Mesendoderm (in vitro differentiated cells): Measurements from ENCODE around the gene SKI.

Source experiments
- DNase-seq: peaks from one replicate; pipeline ENCODE4 v3.0.0; 2013
- H2AK5ac ChIP-seq: 2 replicates; pipeline ENCODE4 v1.6.1; 2013; ENCODE audit warnings: low read length, inconsistent platforms
- H2BK120ac ChIP-seq: 2 replicates; pipeline ENCODE4 v1.6.1; 2013; ENCODE audit warnings: low read depth, mild to moderate bottlenecking, low read length, moderate library complexity, mixed read lengths
- H2BK15ac ChIP-seq: replicated peaks from 2 replicates; pipeline ENCODE4 v1.6.1; 2013; ENCODE audit warnings: low read depth, mild to moderate bottlenecking, moderate library complexity
- H2BK5ac ChIP-seq: 2 replicates; pipeline ENCODE4 v1.6.1; 2013; ENCODE audit warnings: low read length, inconsistent platforms
- H3K18ac ChIP-seq: 2 replicates; pipeline ENCODE4 v1.6.1; 2013; ENCODE audit warnings: mild to moderate bottlenecking, low read length, mixed read lengths
- H3K23ac ChIP-seq: one replicate; pipeline ENCODE4 v1.6.1; 2013; ENCODE audit warnings: low read length
- H3K27ac ChIP-seq: 2 replicates; pipeline ENCODE4 v1.5.1; 2013; ENCODE audit warnings: low read depth, mild to moderate bottlenecking, inconsistent platforms, low read length, moderate library complexity
- H3K27me3 ChIP-seq: 2 replicates; pipeline ENCODE4 v1.6.1; 2013; ENCODE audit warnings: low read length, control low read depth, mild to moderate bottlenecking, inconsistent platforms; ENCODE audit not compliant: insufficient read depth, poor library complexity
- H3K36me3 ChIP-seq: 2 replicates; pipeline ENCODE4 v1.6.1; 2013; ENCODE audit warnings: low read length, inconsistent platforms; ENCODE audit not compliant: control insufficient read depth, insufficient read depth
- H3K4ac ChIP-seq: one replicate; pipeline ENCODE4 v1.6.1; 2013; ENCODE audit warnings: low read depth, mild to moderate bottlenecking, low read length, moderate library complexity
- H3K4me1 ChIP-seq: 2 replicates; pipeline ENCODE4 v1.6.1; 2013; ENCODE audit warnings: low read depth, low read length, inconsistent platforms; ENCODE audit not compliant: control insufficient read depth
- H3K4me2 ChIP-seq: 2 replicates; pipeline ENCODE4 v1.6.1; 2013; ENCODE audit warnings: low read length
- H3K4me3 ChIP-seq: 2 replicates; pipeline ENCODE4 v1.5.1; 2013; ENCODE audit warnings: mild to moderate bottlenecking, low read length
- H3K56ac ChIP-seq: one replicate; pipeline ENCODE4 v1.6.1; 2013; ENCODE audit warnings: low read length
- H3K79me1 ChIP-seq: 2 replicates; pipeline ENCODE4 v1.6.1; 2013; ENCODE audit warnings: low read length, inconsistent platforms
- H3K79me2 ChIP-seq: 2 replicates; pipeline ENCODE4 v1.6.1; 2013; ENCODE audit warnings: mild to moderate bottlenecking, low read length; ENCODE audit not compliant: control insufficient read depth, insufficient read depth
- H3K9ac ChIP-seq: 2 replicates; pipeline ENCODE4 v1.6.1; 2013; ENCODE audit warnings: low read length, inconsistent platforms
- H4K5ac ChIP-seq: one replicate; pipeline ENCODE4 v1.6.1; 2013; ENCODE audit warnings: low read length
- H4K8ac ChIP-seq: one replicate; pipeline ENCODE4 v1.6.1; 2013; ENCODE audit warnings: low read depth, mild to moderate bottlenecking, control low read depth, low read length, moderate library complexity
- WGBS: extraction: QIAGEN DNeasy Blood & Tissue Kit; methylation state at CpG from one replicate; pipeline ENCODE4 v1.1.7; 2013; ENCODE audit warnings: low lambda C conversion rate, missing lambda C conversion rate; ENCODE audit not compliant: insufficient coverage; ENCODE audit errors: extremely low coverage; 5-methylcytosine and 5-hydroxymethylcytosine counted together

Gene SKI

GRCh38 chr1:2274231-2274928, 46.3 kb downstream of the SKI start:
- no CpG with 5 or more reads among the region's 24 CpGs for WGBS
- no peak overlapping the region for H2BK120ac ChIP-seq
- H3K4me3 ChIP-seq, result no peak overlapping the region
- no peak overlapping the region for H3K56ac ChIP-seq
- no peak overlapping the region for H3K4me2 ChIP-seq
- H3K79me2 ChIP-seq, result peaks cover 88% of the 10 kb centered on the region
- H3K18ac ChIP-seq, result no peak overlapping the region
- no peak overlapping the region for H3K9ac ChIP-seq
- H3K27me3 ChIP-seq, result no peaks in the 10 kb centered on the region
- H3K4ac ChIP-seq, result no peak overlapping the region
- peaks cover 20% of the 10 kb centered on the region for H3K79me1 ChIP-seq
- no peaks in the 10 kb centered on the region for H3K36me3 ChIP-seq
- peaks cover 15% of the 10 kb centered on the region for H3K4me1 ChIP-seq
- no peak overlapping the region for H2BK15ac ChIP-seq
- no peak overlapping the region for H2BK5ac ChIP-seq
- no peak overlapping the region for H3K27ac ChIP-seq
- H2AK5ac ChIP-seq, result no peak overlapping the region
- no peak overlapping the region for H4K8ac ChIP-seq
- H4K5ac ChIP-seq, result no peak overlapping the region
- DNase-seq, result no peak
- H3K23ac ChIP-seq, result no peak overlapping the region

- Histone ChIP-seq H2AK5ac (no peak overlapping the region), H4K8ac (no peak overlapping the region), H3K79me2 (peaks cover 88% of the 10 kb centered on the region), H3K18ac (no peak overlapping the region), H3K79me1 (peaks cover 22% of the 10 kb centered on the region), H2BK5ac (no peak overlapping the region), H2BK15ac (no peak overlapping the region), H3K4me2 (no peak overlapping the region), H3K4me3 (no peak overlapping the region), H3K23ac (no peak overlapping the region), H3K4ac (no peak overlapping the region), H3K27ac (no peak overlapping the region), H3K27me3 (no peaks in the 10 kb centered on the region), H4K5ac (no peak overlapping the region), H3K36me3 (no peaks in the 10 kb centered on the region), H3K56ac (no peak overlapping the region), H3K4me1 (peaks cover 19% of the 10 kb centered on the region), H3K9ac (no peak overlapping the region), H2BK120ac (no peak overlapping the region)
- no CpG with 5 or more reads among the region's 21 CpGs for WGBS
- DNase-seq, result no peak
Observed at GRCh38 chr1:2274929-2275475, 46.9 kb downstream of the SKI start.

GRCh38 chr1:2275796-2276536, 47.8 kb downstream of the SKI start:
- peak; percentile 40 for DNase-seq
- H2BK5ac ChIP-seq, result no peak overlapping the region
- no peak overlapping the region for H3K4ac ChIP-seq
- no peak overlapping the region for H3K56ac ChIP-seq
- WGBS, result no CpG with 5 or more reads among the region's 14 CpGs
- no peaks in the 10 kb centered on the region for H3K36me3 ChIP-seq
- H3K79me1 ChIP-seq, result peaks cover 18% of the 10 kb centered on the region
- no peak overlapping the region for H3K9ac ChIP-seq
- H3K4me2 ChIP-seq, result no peak overlapping the region
- H2BK15ac ChIP-seq, result no peak overlapping the region
- H2BK120ac ChIP-seq, result no peak overlapping the region
- H4K8ac ChIP-seq, result no peak overlapping the region
- no peak overlapping the region for H3K23ac ChIP-seq
- H3K27ac ChIP-seq, result no peak overlapping the region
- no peak overlapping the region for H3K4me3 ChIP-seq
- H2AK5ac ChIP-seq, result no peak overlapping the region
- no peaks in the 10 kb centered on the region for H3K27me3 ChIP-seq
- peaks cover 19% of the 10 kb centered on the region for H3K4me1 ChIP-seq
- no peak overlapping the region for H3K18ac ChIP-seq
- no peak overlapping the region for H4K5ac ChIP-seq
- H3K79me2 ChIP-seq, result peaks cover 79% of the 10 kb centered on the region

- H3K4me1 ChIP-seq, result peaks cover 19% of the 10 kb centered on the region
- H3K9ac ChIP-seq, result no peak overlapping the region
- no CpG with 5 or more reads among the region's 12 CpGs for WGBS
Observed at GRCh38 chr1:2276803-2277580, 48.9 kb downstream of the SKI start.

GRCh38 chr1:2277741-2278488, 49.8 kb downstream of the SKI start:
- Histone ChIP-seq H3K4me1 (peaks cover 16% of the 10 kb centered on the region), H4K8ac (no peak overlapping the region), H3K79me2 (peaks cover 65% of the 10 kb centered on the region), H3K27ac (peak overlapping the region; percentile 80), H3K9ac (peak overlapping the region; percentile 56), H3K4ac (peak overlapping the region; percentile 57), H2BK15ac (no peak overlapping the region), H3K23ac (no peak overlapping the region), H2BK5ac (peak overlapping the region; percentile 84), H3K4me2 (no peak overlapping the region), H3K56ac (peak overlapping the region; percentile 78), H3K18ac (no peak overlapping the region), H2AK5ac (no peak overlapping the region), H3K4me3 (no peak overlapping the region), H3K79me1 (peaks cover 18% of the 10 kb centered on the region), H3K27me3 (no peaks in the 10 kb centered on the region), H2BK120ac (no peak overlapping the region), H4K5ac (no peak overlapping the region), H3K36me3 (no peaks in the 10 kb centered on the region)
- DNase-seq, result peak; percentile 54
- no CpG with 5 or more reads among the region's 25 CpGs for WGBS

More at GRCh38 chr1:2276803-2277580, 48.9 kb downstream of the SKI start:
- H4K5ac ChIP-seq, result no peak overlapping the region
- H3K4me2 ChIP-seq, result no peak overlapping the region
- H3K27ac ChIP-seq, result no peak overlapping the region
- H3K56ac ChIP-seq, result no peak overlapping the region
- no peak overlapping the region for H2BK15ac ChIP-seq
- H3K79me1 ChIP-seq, result peaks cover 18% of the 10 kb centered on the region
- peaks cover 68% of the 10 kb centered on the region for H3K79me2 ChIP-seq
- H3K23ac ChIP-seq, result no peak overlapping the region
- no peak overlapping the region for H2BK120ac ChIP-seq
- H3K36me3 ChIP-seq, result no peaks in the 10 kb centered on the region
- H3K18ac ChIP-seq, result no peak overlapping the region
- no peaks in the 10 kb centered on the region for H3K27me3 ChIP-seq
- H3K4ac ChIP-seq, result no peak overlapping the region
- H2AK5ac ChIP-seq, result no peak overlapping the region
- no peak overlapping the region for H2BK5ac ChIP-seq
- H3K4me3 ChIP-seq, result no peak overlapping the region
- DNase-seq, result no peak
- H4K8ac ChIP-seq, result no peak overlapping the region
